Measurements from ENCODE around the gene CORO2A.

- 0 out of 2 replicates have a peak, but pooled peaks have one; percentile 19 for TF ChIP-seq GATA2 (CRISPR knock-in tag; IDR thresholded peaks at IDR 0.05)
- TF ChIP-seq CTCF (IDR thresholded peaks at IDR 0.05) = no peak
Measured at GRCh38 chr9:98100456-98100855, 92.0 kb downstream of the CORO2A start.
